Uterus (tissue), 4 donors: ENCODE measurements around the gene ECE2. TPM values are rescaled to one million over a fixed set of nuclear protein-coding genes. Genes with fewer than 3 reads are reported as not detected.

Experiments
- DNase-seq, 2 donors: peaks; one replicate each; pipeline ENCODE4 v3.0.0-alpha.2; 2019 to 2020
- H3K27ac ChIP-seq, 2 donors: fragments of 200-600 bp; sonication (generic); 1 replicate in 1 of 2; 2 replicates in 1 of 2; pipeline ENCODE4 v1.5.1; 2016 to 2018
- H3K27me3 ChIP-seq, 2 donors: fragments of 200-600 bp; sonication (generic); one replicate each; pipeline ENCODE4 v1.5.1; 2018 to 2019; ENCODE audit warnings: control low read depth in 1 of 2
- H3K36me3 ChIP-seq, 2 donors: fragments of 200-600 bp; sonication (generic); one replicate each; pipeline ENCODE4 v1.5.1; 2019; ENCODE audit warnings: control low read depth in 1 of 2
- H3K4me1 ChIP-seq, 2 donors: fragments of 200-600 bp; sonication (generic); one replicate each; pipeline ENCODE4 v1.5.1; 2018 to 2019; ENCODE audit warnings: control low read depth in 1 of 2
- H3K4me3 ChIP-seq, 2 donors: fragments of 200-600 bp; sonication (generic); 1 replicate in 1 of 2; 2 replicates in 1 of 2; pipeline ENCODE4 v1.5.1; 2018 to 2019; ENCODE audit warnings: mild to moderate bottlenecking in 1 of 2
- H3K9me3 ChIP-seq, 2 donors: fragments of 200-600 bp; sonication (generic); one replicate each; pipeline ENCODE4 v1.5.1; 2019; ENCODE audit warnings: control low read depth in 1 of 2
- POLR2A ChIP-seq, 2 donors: fragments of 450-650 bp; IDR thresholded peaks; one replicate each; pipeline ENCODE4 v1.6.1; 2016; ENCODE audit warnings: antibody characterized with exemption in 2 of 2, mild to moderate bottlenecking in 1 of 2, moderate library complexity in 1 of 2
- intact Hi-C: fragments of 100-400 bp; cut with DNase I; formaldehyde crosslinking; loops from one replicate; pipeline ENCODE4 v1.15.1; 2023; ENCODE audit warnings: low total_unique reads
- total RNA-seq, 4 donors: library from RNA; depleted of rRNA in 3 of 4; stranded (reverse); fragments of >200 nt in 3 of 4; gene quantifications; one replicate each; pipeline versions ENCODE4 v1.1.0 to v1.2.4, GENCODE V29; 2014 to 2023
- TF ChIP-seq, protein P1 (sequence below), 4 experiments: fragments of 200-600 bp in 2 of 4; fragments of 450-650 bp in 2 of 4; sonication (generic) in 2 of 4; IDR thresholded peaks; one replicate each; pipeline ENCODE4 v1.5.1; 2016 to 2019; ENCODE audit warnings: antibody characterized with exemption in 4 of 4, mild to moderate bottlenecking in 2 of 4, moderate library complexity in 1 of 4
- donor health status: DM: yes; HTN: yes; CAD: no.

The ECE2 gene
- total RNA-seq, 4 donors from 2014 or later, result not detected

DNA sequence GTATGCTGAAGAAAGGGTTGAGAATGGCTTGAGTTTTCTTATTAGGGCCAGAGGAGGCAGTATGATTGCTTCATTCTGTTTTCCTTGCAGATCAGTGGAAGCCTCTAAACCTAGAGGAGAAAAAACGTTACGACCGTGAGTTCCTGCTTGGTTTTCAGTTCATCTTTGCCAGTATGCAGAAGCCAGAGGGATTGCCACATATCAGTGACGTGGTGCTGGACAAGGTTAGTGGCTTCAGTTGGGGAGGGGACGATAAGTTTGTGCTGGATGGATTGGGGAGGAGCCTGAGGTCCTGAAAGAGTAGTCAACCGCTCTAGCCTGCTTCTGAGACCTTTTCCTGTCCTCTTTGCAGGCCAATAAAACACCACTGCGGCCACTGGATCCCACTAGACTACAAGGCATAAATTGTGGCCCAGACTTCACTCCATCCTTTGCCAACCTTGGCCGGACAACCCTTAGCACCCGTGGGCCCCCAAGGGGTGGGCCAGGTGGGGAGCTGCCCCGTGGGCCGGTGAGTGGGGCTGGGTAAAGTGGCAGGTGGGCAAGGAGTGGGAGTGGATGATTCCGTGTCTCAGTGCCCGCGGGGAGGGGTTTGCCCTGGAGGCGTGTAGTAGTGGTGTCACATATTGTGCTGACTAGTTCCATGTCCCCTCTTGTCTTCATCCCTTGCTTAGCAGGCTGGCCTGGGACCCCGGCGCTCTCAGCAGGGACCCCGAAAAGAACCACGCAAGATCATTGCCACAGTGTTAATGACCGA lies 47.1 kb downstream of the ECE2 start:
- peak overlapping the region in 1 of 2 donors; percentile 7 for H3K27ac ChIP-seq
- intact Hi-C loops, result no loop called here
- no peak for TF ChIP-seq POLR2A (IDR thresholded peaks at IDR 0.05)
- TF ChIP-seq, protein P1, sequence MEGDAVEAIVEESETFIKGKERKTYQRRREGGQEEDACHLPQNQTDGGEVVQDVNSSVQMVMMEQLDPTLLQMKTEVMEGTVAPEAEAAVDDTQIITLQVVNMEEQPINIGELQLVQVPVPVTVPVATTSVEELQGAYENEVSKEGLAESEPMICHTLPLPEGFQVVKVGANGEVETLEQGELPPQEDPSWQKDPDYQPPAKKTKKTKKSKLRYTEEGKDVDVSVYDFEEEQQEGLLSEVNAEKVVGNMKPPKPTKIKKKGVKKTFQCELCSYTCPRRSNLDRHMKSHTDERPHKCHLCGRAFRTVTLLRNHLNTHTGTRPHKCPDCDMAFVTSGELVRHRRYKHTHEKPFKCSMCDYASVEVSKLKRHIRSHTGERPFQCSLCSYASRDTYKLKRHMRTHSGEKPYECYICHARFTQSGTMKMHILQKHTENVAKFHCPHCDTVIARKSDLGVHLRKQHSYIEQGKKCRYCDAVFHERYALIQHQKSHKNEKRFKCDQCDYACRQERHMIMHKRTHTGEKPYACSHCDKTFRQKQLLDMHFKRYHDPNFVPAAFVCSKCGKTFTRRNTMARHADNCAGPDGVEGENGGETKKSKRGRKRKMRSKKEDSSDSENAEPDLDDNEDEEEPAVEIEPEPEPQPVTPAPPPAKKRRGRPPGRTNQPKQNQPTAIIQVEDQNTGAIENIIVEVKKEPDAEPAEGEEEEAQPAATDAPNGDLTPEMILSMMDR (IDR thresholded peaks at IDR 0.05), result no peak
- DNase-seq, result peak; percentile 61 to 67
- H3K4me1 ChIP-seq, result peaks cover 0 to 10% of the 10 kb centered on the region in 2 donors
- no peaks in the 10 kb centered on the region for H3K36me3 ChIP-seq
- no peak overlapping the region for H3K4me3 ChIP-seq
- no peaks in the 10 kb centered on the region for H3K27me3 ChIP-seq
- no peaks in the 10 kb centered on the region for H3K9me3 ChIP-seq

DNA sequence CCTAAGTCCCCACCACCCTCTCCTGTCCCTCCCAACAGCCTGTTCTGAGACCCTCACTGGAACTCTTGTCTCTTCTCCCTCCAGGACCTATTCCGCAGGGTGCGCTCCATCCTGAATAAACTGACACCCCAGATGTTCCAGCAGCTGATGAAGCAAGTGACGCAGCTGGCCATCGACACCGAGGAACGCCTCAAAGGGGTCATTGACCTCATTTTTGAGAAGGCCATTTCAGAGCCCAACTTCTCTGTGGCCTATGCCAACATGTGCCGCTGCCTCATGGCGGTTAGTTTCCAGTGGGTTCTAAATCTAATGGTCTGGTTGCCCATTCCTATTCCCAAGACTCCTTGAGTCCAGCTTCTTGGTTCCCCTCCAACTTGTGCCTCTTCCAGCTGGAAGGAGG lies 47.9 kb downstream of the ECE2 start:
- Histone ChIP-seq H3K27ac (no peak overlapping the region), H3K4me1 (peaks cover 0 to 10% of the 10 kb centered on the region in 2 donors), H3K4me3 (no peak overlapping the region), H3K27me3 (no peaks in the 10 kb centered on the region), H3K36me3 (no peaks in the 10 kb centered on the region), H3K9me3 (no peaks in the 10 kb centered on the region)
- intact Hi-C loops, result no loop called here
- TF ChIP-seq, protein P1 (IDR thresholded peaks at IDR 0.05), result no peak
- TF ChIP-seq POLR2A (IDR thresholded peaks at IDR 0.05), result no peak
- no peak for DNase-seq

DNA sequence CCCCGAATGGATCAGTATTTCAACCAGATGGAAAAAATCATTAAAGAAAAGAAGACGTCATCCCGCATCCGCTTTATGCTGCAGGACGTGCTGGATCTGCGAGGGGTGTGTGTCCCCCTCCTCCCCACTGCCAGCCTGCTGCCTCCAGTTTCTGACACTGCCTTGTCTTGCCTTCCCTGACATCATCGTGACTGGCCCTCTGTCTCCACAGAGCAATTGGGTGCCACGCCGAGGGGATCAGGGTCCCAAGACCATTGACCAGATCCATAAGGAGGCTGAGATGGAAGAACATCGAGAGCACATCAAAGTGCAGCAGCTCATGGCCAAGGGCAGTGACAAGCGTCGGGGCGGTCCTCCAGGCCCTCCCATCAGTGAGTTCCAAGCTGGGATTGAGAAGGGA lies 49.4 kb downstream of the ECE2 start:
- no peaks in the 10 kb centered on the region for H3K4me1 ChIP-seq
- H3K27me3 ChIP-seq, result no peaks in the 10 kb centered on the region
- intact Hi-C loops, result no loop called here
- no peaks in the 10 kb centered on the region for H3K36me3 ChIP-seq
- no peak for DNase-seq
- no peak overlapping the region for H3K27ac ChIP-seq
- no peaks in the 10 kb centered on the region for H3K9me3 ChIP-seq
- H3K4me3 ChIP-seq, result no peak overlapping the region
- TF ChIP-seq POLR2A (IDR thresholded peaks at IDR 0.05), result no peak
- TF ChIP-seq, protein P1 (IDR thresholded peaks at IDR 0.05), result no peak

DNA sequence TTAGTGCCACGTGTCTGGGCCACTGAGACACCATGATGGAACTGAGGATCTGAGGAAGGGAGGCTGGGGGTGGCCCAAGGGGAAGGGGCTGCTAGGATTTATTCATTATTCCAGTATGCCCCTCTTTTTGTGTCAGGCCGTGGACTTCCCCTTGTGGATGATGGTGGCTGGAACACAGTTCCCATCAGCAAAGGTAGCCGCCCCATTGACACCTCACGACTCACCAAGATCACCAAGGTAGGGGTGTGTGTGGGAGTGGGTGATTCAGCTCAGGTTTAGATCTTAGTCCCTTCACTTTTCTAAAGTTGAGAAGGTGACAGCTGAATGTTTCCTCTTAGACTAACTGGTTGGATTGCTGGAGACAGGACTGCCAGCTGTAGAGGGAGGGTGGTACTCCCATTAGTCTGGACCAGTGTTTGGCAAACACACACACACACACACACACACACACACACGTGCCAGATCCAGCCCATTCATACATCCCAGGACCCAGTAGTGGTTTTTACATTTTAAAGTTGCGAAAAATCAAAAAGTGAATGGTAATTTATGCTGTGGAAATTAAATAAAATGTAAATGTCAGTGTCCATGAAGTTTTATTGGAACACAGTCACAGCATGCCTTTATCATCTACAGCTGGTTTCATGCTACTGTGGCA lies 50.0 kb downstream of the ECE2 start:
- no peak for TF ChIP-seq POLR2A (IDR thresholded peaks at IDR 0.05)
- TF ChIP-seq, protein P1 (IDR thresholded peaks at IDR 0.05), result no peak
- H3K36me3 ChIP-seq, result no peaks in the 10 kb centered on the region
- H3K4me3 ChIP-seq, result no peak overlapping the region
- H3K4me1 ChIP-seq, result no peaks in the 10 kb centered on the region
- DNase-seq, result no peak
- intact Hi-C loops, result no loop called here
- no peaks in the 10 kb centered on the region for H3K27me3 ChIP-seq
- no peaks in the 10 kb centered on the region for H3K9me3 ChIP-seq
- H3K27ac ChIP-seq, result no peak overlapping the region

DNA sequence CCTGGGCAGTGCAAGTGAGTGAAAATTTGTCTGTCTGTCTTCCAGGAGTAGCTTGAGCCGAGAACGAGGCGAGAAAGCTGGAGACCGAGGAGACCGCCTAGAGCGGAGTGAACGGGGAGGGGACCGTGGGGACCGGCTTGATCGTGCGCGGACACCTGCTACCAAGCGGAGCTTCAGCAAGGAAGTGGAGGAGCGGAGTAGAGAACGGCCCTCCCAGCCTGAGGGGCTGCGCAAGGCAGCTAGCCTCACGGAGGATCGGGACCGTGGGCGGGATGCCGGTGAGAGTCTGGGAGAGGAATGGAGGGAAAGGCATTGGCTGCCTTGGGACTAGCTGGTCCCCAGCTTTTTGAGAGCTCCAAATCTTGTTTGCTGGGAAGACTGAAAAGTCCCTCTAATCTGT lies 51.3 kb downstream of the ECE2 start:
- Histone ChIP-seq H3K27me3 (no peaks in the 10 kb centered on the region), H3K4me3 (no peak overlapping the region), H3K4me1 (no peaks in the 10 kb centered on the region), H3K27ac (no peak overlapping the region), H3K36me3 (no peaks in the 10 kb centered on the region), H3K9me3 (no peaks in the 10 kb centered on the region)
- no peak for TF ChIP-seq POLR2A (IDR thresholded peaks at IDR 0.05)
- TF ChIP-seq, protein P1 (IDR thresholded peaks at IDR 0.05), result no peak
- intact Hi-C loops, result no loop called here
- DNase-seq, result no peak
